GM19468 (cell line): Measurements from ENCODE around the gene ACACA.

Experiments
- ATAC-seq: cut with Tn5 transposase; IDR thresholded peaks from one replicate; pipeline ENCODE4 v1.9.1; 2021; ENCODE audit warnings: mild to moderate bottlenecking, moderate library complexity, moderate number of reproducible peaks; ENCODE audit not compliant: unreplicated experiment; ENCODE audit errors: extremely low read depth

Gene ACACA

DNA sequence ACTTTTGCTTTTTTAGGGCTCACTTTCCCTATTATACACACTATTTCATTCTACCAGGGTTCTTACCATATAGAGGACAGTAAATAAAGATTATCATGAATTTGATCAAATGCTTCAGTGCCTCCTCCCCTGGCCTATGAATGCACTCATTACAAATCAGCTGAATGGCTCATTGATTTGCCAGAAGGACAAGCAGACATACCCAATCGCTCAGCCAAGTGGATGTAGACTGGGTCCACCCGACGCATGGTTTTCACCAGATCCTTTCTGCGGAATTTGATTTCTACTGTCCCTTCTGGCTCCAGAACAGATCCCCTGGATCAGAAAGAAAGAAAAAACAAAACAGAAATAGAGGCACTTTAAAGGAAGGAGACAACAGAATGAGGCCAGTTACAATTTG is 295.3 kb downstream of the ACACA start:
- no peak for ATAC-seq

DNA sequence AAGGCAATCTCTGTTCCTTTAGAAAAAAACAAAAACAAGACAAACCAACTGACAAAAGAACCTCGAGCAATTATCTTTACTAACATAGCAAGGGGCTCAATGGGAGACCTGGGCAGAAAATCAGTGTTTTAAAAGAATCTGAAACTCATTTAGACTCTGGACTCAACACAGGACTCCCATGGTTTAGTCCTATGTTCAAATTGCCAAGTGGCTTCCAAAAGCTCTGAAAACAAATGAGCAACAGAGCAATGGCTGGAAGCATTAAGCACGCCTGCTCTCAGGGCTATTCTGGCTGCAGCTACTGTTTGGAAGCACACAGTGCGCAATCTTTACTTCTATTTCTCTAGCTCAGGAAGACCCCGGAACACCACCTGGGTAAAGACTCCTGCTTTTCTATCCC is 295.9 kb downstream of the ACACA start:
- no peak for ATAC-seq

DNA sequence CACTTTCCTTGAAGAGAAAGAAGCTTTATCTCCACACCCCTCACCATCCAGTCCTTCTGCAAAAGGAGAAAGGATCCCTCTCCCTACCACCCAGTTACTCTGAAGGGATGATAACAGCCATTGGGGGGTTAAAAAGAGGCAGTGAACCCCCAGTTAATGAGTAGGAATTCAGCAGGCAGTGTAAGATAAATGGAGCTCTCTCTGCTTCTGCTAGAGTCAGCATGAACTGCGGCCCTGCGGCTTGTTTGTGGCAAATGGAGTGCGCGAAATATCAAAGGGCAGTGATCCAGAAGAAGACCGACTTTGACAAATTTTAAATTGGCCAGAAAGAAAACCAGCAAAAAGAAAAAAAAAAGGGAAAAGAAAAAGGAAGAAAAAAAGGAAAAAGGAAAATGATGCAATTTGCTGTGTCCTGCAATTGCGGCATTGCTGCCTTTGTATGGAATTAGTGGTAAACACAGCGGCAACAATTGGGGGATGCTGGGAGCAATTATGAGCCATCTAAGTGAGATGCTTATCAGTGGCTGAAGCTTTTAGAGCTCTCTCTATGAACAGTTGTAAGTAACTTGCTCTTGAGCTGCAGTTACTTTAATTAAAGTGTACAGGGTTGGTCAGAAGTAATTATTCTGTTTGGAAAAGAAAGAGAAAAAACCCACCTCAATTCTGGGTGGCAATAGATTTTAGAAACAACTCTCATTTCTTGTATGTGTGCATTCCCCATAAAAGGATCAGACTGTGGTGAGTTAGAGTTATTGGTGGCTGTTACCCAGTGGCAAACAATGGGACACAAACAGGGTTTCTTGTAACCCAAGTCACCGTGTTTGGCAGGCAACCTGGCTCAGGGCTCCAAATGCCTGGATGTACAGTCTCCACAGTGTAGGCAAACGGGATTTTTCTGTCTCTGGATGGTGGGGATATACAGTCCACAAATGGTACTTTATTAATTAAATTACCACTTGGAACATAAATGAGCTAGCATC is 296.6 kb downstream of the ACACA start:
- ATAC-seq: no peak

DNA sequence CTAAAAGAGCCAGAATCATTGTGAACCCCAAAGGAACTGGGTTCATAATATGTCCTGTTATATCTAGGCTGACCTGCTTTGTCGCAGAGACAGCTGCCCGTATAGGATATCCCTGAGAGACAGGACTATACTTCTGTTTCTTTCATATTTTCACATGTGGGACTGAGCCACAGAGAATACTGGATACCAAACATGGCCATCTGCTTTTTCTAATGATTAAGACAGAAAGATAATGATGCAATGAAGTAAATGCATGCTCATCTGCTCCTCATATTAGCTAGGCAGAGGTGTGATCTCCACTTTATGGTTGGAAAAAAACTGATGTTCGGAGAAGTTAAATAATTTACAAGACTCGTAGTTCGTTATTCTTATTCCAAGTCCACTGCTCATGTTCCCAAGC is 297.5 kb downstream of the ACACA start:
- ATAC-seq: no peak

DNA sequence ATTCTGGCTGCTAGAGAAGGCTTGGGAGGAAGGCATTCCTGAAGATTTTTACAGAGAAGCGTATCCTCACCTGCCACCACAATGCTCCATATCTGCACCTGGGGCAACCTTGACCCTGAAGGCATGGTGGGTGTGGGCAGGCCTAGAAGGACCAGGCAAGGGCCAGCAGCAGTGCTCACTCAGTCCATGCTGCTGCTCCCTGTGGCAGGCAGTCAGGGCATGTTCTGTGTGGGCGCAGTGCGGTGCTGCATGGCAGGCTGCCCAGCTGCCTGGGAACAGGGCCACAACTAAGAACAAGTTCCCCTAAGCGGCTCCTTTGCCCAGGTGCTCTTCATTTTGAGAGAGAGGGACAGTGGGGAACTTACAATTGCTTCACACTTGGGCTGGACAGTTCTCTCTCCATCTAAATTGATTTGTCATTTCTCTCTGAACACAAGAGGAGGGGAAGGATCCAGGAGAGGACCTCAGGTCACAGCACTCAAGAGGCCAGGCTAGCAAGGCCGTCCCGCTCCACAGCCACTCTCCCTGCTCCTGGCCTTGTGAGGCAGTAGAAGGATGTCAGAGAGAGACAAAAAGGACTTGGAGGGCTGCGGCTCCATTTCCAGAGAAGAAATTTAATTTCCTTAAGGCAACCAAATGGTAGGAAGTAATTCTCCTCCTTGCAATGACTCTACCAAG is 299.1 kb downstream of the ACACA start:
- ATAC-seq: no peak

DNA sequence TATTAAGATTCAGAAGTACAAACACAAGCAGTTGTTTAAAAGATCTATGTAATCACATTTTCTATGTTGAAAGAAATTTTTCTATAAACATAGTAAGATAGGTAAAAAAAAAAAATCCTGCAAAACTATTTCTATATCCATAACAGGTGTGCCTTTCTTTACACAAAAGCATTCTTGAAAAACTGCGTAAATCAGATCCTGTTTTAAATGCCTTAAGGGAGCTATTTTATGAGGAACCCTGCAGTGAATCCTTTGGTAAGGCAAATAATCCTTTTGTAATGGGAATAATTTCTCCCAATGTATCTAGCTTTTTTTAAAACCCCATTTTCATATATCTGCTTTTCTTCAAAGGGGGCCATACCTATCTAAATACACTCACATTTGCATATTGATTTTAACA is 300.6 kb downstream of the ACACA start:
- ATAC-seq: no peak

DNA sequence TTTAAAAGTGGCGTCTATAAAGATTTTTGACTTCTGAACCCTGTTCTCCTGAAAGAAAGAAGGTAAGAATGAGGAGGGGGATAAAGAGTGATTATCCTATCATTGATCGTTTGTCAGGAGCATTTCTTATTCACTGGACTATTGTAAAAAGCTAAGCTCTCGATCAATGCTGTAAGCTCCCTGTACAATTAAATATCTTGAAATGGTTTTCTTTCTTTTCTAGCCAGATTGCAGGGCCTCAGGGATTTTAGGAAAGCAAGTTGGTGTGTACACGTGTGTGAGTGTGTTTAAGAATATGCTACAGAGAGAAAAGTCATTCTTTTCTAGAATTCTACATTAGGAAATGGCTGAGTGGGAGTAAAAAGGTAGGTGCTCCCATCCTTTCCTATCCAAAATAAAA is 303.4 kb downstream of the ACACA start:
- ATAC-seq: no peak

DNA sequence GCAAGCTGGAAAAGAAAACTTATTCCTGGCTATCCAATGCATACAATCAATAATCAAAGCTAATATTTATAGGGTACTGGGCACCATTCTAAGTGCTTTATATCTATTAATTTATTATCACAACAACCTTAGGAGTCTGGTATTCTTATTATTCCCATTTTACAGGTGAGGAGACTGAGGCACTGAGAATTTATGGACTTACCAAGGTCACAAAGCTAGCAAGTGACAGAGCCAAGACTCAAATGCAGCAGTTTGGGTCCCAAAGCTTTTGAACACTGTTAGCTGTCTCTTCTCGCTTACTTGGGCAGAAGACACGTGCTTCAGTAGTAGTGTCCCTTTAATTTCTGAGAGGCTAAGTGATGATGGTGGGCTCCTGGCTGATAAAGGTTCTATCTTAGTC is 305.3 kb downstream of the ACACA start:
- no peak for ATAC-seq

DNA sequence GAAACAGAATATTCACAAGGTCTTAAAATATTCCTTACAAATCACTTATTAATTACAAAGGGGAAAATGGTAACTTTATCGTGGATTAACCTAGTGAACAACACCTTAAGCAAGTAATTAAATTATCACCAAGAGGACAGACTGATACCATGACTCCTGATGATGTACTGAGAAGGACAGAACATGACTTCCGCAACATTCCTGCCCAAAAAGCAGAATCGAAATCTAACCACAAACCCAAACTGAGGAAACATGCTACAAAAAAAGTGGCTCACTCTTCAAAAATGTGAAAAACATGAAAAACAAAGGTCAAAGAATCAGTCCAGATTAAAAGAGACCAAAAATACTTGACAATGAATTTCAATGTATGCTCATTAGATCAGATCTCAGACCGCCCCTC is 306.4 kb downstream of the ACACA start:
- no peak for ATAC-seq

DNA sequence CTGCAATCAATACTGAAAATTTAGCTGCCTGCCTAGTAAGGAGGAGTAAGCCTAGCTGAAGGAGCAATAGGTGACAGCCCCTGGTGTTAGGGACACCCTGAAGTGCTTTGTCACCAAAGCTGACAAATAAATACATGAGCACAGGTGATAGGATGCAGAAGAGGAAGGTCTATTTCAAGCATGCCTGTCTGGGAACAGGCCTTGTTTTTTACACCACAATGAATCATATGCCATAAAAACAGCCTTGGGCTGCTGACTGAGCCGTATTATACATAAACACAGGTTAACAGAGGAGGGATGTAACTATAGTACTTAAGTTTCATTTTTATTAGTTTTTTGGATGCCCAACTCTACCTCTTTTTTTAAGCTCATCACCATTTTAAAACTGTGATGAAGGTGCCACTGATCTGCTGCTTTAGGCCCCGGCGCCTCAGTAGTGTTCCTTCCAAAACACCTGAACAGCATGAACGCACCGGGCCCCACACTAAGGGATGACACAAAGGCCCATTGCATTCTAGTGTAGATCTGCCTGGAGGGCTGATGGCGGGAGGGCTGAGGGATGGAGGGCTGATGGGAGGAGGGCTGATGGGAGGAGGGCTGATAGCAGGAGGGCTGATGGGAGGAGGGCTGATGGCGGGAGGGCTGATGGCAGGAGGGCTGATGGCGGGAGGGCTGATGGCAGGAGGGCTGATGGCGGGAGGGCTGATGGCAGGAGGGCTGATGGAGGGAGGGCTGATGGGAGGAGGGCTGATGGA is 307.5 kb downstream of the ACACA start:
- ATAC-seq: no peak

DNA sequence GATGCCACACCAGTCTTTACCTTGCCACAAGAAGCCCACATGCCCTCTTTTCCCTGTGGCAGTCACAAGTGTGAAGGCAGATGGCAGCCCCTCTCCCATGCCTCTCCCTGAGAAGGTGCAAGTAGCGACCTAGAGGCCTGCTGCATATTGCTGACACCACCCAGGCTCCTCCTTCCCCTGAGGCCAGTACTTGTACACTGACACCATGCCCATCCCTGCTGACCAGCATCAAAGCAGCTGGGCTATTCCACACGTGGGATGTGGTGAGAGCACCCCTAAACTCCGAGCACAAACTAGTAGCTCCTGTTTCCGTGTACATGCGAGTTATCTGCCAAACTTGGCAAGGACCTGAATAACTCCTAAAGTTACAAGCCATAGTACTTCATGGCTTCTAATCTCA is 308.5 kb downstream of the ACACA start:
- no peak for ATAC-seq

DNA sequence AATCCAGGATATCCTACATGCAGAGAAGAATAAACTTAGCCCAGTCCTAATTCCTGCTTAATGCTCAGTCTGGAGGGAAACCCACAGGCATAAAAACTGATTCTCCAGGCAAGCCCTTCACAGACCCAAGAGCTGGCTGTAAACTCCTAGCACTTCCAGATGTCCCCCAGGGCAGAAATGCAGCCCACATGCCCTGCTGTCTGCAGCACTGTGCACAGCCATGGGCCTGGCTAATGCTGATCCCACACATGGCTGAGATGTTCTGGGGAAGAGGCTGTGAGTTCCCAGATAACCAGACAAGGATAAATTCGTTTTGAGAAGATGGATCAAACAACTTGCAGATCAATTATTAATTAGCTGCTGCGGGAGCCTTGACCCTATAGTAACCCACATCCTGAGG is 309.5 kb downstream of the ACACA start:
- ATAC-seq: no peak

DNA sequence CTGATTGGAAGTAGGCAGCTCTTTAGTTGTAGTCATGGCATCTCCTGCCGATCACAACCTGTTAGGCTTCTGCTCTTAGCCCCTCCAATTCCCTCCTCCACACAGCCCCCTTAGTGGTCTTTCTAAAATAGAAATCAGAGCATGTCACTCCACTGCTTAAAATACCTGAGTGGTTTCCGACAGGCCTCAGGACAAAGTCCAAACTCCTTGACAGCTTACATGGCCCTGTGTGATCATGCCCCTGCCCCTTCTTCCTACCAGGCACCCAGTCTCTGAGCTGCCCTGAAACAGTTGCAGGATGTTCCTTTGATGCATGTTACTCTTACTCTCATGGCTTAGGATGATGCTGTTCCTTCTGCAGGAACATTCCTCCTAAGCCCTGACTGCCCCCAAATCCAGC is 310.6 kb downstream of the ACACA start:
- no peak for ATAC-seq

DNA sequence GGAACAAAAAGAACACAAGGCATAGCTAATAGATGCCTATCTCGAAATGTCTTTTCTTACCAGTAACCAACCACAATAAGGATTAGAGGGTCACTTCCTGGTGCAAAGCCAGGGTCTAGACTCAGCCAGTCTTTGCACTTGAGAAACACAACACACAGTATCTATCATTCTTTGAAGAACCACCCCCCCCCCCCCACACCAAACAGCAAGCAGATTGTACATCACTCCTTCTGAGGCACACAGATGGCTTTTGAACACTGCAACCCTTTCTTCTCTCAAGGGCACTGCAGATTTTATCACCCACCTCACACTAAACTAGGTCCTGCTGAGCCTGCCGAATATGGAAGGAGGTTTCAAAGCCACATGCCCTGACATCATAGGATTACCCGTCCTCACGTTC is 312.2 kb downstream of the ACACA start:
- no peak for ATAC-seq

DNA sequence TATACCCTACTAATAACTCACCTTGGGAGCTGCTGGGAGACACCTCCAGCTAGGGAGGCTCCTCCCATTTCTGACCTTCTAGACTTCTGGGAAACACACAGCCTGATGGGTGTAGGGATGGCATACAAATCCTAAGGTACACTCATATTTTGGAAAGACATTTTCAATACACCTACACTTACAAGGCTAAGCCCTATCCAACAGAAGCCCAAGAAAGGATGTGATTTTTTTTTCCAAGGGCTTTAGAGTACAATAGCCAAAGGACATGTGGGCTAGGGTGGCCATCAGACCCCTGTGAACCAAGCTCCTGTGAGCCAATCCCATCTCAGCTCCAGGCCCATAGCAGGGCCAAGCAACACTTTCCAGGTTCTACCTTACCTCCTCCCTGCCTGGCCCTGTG is 313.9 kb downstream of the ACACA start:
- ATAC-seq: no peak

DNA sequence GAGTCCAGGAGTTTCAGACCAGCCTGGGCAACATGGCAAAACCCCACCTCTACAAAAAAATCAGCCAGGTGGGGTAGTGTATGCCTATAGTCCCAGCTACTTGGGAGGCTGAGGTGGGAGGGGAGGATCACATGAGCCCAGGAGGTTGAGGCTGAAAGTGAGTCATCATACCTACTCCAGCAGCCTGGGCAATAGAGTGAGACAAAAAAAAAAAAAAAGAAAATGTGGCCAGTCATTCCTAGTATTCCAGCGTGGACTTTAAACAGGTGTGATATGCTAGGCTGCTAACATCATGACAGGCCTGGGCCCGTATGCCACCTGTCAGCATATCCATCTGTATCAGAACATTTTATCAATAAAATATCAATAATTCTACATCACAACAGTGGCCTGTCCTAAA is 314.6 kb downstream of the ACACA start:
- ATAC-seq: no peak

DNA sequence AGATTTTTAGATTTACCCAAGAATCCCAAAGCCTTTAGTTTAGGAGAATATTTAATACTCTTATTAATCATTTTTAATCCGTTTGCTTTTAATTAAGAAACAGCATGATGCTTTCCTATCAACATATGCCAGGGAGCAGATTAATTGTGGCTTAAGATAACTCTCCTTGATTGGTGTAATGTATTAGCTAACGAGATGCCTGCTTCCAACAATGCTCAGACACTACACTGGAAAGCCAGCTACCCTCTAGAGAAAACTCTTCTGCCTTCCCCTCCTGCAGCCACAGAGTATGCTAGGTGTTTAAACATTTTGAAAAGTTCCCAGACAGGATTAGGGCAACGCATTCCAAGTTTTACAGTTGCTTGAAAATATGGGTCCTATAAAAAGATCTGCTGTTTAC is 315.7 kb downstream of the ACACA start:
- ATAC-seq: no peak

DNA sequence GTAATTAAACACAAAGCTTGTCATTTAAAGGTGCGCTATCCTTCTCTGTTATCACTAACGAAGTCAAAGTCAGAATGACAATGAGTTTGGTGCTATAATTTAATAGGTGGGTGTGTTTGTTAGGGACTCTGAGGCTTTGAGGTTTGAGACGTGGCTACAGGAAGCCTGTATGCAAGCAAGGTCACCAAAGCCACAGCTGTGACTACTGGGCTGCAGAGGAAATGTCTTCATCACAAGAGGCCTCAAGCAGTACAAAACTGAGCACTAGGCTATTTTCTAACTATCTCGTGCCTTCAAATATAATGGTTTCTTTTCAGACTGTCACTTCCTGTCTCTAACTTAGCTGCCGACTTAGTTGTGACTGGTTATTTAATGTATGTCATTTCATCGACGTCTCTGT is 316.7 kb downstream of the ACACA start:
- no peak for ATAC-seq

DNA sequence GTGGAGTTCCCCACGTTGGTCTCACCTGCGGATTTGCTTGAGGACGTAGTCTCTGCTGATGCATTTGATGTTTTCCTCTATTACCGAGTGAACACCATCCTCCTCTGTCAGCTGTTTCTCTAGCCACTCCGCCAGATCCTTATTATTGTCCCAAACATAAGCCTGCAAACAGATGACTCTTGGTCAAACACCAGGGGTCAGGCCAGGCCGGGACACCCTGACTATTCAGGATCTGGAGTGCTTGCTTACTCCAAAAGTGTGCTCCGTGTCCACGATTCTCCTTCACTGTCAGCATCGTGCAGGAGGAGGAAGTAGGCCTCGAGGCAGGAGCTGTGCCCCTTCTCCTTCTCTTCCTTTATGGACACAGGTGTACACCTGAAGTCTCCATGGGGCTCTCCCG is 317.7 kb downstream of the ACACA start:
- no peak for ATAC-seq

DNA sequence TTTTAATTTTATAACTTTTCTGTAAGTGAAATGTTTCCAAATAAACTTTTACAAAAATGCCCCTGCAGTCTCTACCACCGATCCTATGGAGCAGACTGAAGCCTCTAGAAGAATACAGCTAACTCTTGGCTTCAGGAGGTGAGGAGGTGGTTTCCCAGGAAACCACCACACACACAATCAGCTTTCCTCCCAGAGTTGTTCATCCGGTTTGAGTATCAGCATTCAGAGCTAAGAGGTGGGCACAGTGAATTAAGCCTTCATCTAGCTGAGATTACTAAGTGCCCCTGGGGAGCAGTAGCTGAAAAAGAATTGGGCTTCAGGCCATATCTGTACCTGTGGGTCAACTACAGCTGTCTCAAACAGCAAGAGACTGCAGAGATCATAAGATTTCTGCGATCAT is 318.2 kb downstream of the ACACA start:
- ATAC-seq: no peak

DNA sequence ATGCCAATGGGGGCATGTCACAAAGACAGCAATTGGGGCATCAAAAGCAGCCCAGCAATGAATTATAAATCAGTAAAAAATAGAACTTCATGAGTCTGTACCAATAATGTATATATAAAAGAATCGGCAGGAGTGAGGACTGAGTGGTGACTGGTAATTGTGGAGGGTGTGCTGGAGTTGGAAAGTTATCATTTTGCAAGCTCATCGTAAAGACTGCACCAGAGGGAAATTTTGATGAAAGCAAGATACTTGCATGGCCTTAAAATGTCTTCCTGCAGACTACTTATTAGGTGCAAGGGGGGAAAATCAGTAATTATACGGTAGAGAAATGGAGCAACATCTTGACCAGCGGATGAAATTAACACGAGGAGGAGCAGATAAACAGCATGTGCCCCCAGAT is 319.0 kb downstream of the ACACA start:
- no peak for ATAC-seq
